ENCODE results near the gene PARVA.

DNA sequence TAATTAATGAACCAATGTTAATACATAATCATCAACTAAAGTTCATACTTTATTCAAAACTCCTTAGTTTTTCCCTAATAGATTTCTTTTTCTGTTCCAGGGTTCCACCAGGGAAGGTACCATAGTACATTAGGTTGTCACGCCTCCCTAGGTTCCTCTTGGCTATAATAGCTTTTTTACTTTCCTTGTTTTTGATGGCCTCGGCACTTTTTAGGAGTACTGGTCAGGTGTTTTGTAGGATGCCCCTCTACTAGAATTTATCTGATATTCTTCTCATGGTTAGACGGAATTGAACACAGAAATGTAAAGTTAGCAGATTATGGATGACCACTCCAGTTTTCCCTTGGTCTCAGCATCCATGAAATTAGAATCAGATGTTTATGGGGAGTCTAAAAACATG is 34.0 kb downstream of the PARVA start:
- TF ChIP-seq, protein P1, sequence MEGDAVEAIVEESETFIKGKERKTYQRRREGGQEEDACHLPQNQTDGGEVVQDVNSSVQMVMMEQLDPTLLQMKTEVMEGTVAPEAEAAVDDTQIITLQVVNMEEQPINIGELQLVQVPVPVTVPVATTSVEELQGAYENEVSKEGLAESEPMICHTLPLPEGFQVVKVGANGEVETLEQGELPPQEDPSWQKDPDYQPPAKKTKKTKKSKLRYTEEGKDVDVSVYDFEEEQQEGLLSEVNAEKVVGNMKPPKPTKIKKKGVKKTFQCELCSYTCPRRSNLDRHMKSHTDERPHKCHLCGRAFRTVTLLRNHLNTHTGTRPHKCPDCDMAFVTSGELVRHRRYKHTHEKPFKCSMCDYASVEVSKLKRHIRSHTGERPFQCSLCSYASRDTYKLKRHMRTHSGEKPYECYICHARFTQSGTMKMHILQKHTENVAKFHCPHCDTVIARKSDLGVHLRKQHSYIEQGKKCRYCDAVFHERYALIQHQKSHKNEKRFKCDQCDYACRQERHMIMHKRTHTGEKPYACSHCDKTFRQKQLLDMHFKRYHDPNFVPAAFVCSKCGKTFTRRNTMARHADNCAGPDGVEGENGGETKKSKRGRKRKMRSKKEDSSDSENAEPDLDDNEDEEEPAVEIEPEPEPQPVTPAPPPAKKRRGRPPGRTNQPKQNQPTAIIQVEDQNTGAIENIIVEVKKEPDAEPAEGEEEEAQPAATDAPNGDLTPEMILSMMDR (conservative IDR thresholded peaks at IDR 0.05; ENCODE audit: low read length): no peak
- no peak for TF ChIP-seq EZH2phosphoT487 (IDR thresholded peaks at IDR 0.05; ENCODE audit: borderline replicate concordance, low read depth, low read length)
